RKO (cell line): ENCODE data around the gene PRDM5.
A peak's percentile ranks its signal among the peaks of the same experiment; 100 is the strongest.

Experiments
- DNase-seq: peaks from one replicate; pipeline ENCODE4 v3.0.0-alpha.2; 2016; ENCODE audit warnings: low spot score

Gene PRDM5

GRCh38 chr4:120855307-120856001 lies 67.1 kb downstream of the PRDM5 start:
- no peak for DNase-seq

- no peak for DNase-seq
These were observed 69.2 kb downstream of the PRDM5 start for GRCh38 chr4:120853161-120853935.

GRCh38 chr4:120850018-120850599 lies 72.4 kb downstream of the PRDM5 start:
- no peak for DNase-seq

GRCh38 chr4:120847019-120847582 lies 75.4 kb downstream of the PRDM5 start:
- no peak for DNase-seq

- no peak for DNase-seq
These were observed 78.0 kb downstream of the PRDM5 start for GRCh38 chr4:120844528-120844921.

GRCh38 chr4:120843849-120844527 lies 78.5 kb downstream of the PRDM5 start:
- peak; percentile 43 for DNase-seq

- DNase-seq = no peak
These were observed 80.5 kb downstream of the PRDM5 start for GRCh38 chr4:120842031-120842430.

GRCh38 chr4:120841580-120841979 lies 80.9 kb downstream of the PRDM5 start:
- DNase-seq = no peak

- no peak for DNase-seq
These were observed 82.4 kb downstream of the PRDM5 start for GRCh38 chr4:120839974-120840751.

- DNase-seq = no peak
These were observed 83.1 kb downstream of the PRDM5 start for GRCh38 chr4:120839334-120839973.

- no peak for DNase-seq
These were observed 83.7 kb downstream of the PRDM5 start for GRCh38 chr4:120838784-120839183.

GRCh38 chr4:120837656-120838055 lies 84.9 kb downstream of the PRDM5 start:
- no peak for DNase-seq

- no peak for DNase-seq
These were observed 87.2 kb downstream of the PRDM5 start for GRCh38 chr4:120835342-120835741.

- no peak for DNase-seq
These were observed 92.3 kb downstream of the PRDM5 start for GRCh38 chr4:120830204-120830603.

GRCh38 chr4:120829113-120829831 lies 93.3 kb downstream of the PRDM5 start:
- DNase-seq = no peak

GRCh38 chr4:120826853-120827252 lies 95.7 kb downstream of the PRDM5 start:
- DNase-seq = no peak

GRCh38 chr4:120826449-120826848 lies 96.1 kb downstream of the PRDM5 start:
- DNase-seq = no peak

GRCh38 chr4:120824946-120825345 lies 97.6 kb downstream of the PRDM5 start:
- DNase-seq = no peak

GRCh38 chr4:120821977-120822376 lies 100.5 kb downstream of the PRDM5 start:
- no peak for DNase-seq

GRCh38 chr4:120821029-120821428 lies 101.5 kb downstream of the PRDM5 start:
- DNase-seq = no peak
